Breast epithelium (tissue), 3 donors: ENCODE measurements around the gene ADARB1.

Source experiments
- CTCF ChIP-seq, 3 donors: fragments of 450-650 bp; IDR thresholded peaks; one replicate each; pipeline ENCODE4 v1.5.1; 2016 to 2017; ENCODE audit warnings: antibody characterized with exemption in 3 of 3, mild to moderate bottlenecking in 3 of 3, moderate library complexity in 3 of 3
- POLR2A ChIP-seq: fragments of 450-650 bp; IDR thresholded peaks from one replicate; pipeline ENCODE4 v1.6.1; 2016; ENCODE audit warnings: antibody characterized with exemption, mild to moderate bottlenecking, moderate library complexity
- POLR2AphosphoS5 ChIP-seq, 3 donors: sonication (generic); formaldehyde crosslinking; IDR thresholded peaks; one replicate each; pipeline ENCODE4 v1.6.1; 2017; ENCODE audit warnings: antibody characterized with exemption in 3 of 3

DNA sequence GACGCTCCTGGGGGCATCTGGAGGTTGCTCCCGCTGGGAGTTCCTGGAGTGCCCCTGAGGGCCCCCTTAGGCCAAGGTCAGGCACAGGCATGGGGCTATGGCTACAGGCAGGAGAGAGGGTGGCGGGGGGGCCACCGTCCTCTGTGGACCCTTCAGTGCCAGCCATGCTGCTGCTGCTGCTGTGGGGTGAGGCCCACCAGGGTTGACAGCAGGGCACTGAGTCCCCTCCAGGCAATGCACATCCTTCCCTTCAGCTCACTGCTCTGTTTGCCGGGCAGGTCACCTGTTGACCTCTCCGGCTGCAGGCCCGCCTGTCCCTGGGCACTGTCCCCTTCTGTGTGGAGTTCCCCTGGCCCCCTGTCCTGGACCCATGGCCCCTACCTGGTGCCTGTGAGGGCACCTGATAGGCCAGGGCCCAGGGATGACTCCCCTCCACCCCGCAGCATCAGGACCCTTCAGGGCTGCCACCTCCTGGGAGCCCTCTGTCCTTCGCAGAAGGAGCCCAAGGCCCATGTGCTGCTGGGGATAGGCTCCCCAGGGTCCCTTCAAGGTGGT is 34.1 kb upstream of the ADARB1 start:
- TF ChIP-seq POLR2AphosphoS5 (IDR thresholded peaks at IDR 0.05) (no peak), POLR2A (no peak), CTCF (IDR thresholded peaks at IDR 0.05) (no peak)
